ENCODE measurements around the gene CD52. TPM values are rescaled to one million over a fixed set of nuclear protein-coding genes. Genes with fewer than 3 reads are reported as not detected.
A peak's percentile ranks its signal among the peaks of the same experiment; 100 is the strongest.

Gene CD52
- total RNA-seq, 1 experiment from 2014 or later: 1.6 TPM

DNA sequence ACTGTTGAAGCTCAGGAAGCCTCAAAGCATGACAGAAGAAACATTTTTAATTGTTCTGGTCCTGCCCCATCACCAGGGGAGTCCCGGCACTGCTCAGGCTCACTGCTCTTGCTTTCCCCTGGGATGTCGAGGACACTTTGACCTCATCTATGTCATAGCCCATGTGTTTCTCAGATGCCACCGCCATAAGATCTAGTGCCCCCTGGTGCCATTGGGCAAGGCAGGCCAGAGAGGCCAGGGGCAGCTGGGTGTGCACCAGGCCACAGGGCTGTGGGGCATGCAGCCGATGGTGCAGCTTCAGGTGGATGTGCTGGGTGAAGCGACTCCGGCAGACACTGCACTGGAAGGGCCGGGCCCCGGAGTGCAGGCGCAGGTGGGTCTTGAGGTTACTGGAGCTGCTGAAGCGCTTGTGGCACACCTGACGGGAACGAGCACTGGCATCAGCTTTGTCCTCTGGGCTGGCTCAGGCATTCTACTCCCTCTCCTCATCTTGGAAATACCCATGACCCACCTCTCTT, 43.9 kb downstream of the CD52 start:
- in situ Hi-C loops (cut with HindIII; ENCODE audit: low pct_unique_long_range_greater_than_20kb, low sequenced_read_pairs) (no loop called here), intact Hi-C loops (cut with micrococcal nuclease; ENCODE audit: unreplicated experiment) (no loop called here)
- Histone ChIP-seq H3K27me3 (ENCODE audit: control insufficient read depth, insufficient read depth, low read length) (no peaks in the 10 kb centered on the region), H3K4me3 (ENCODE audit: low read depth in 2 of 2, low read length in 2 of 2) (no peak overlapping the region), H3K4me1 (ENCODE audit: control insufficient read depth, insufficient read depth, low read length) (peaks cover 4% of the 10 kb centered on the region; the same call in 1 of the 2 replicates), H3K27ac (ENCODE audit: low read length) (no peak overlapping the region), H3K36me3 (ENCODE audit: control insufficient read depth, insufficient read depth, low read length) (no peaks in the 10 kb centered on the region), H3K9me3 (ENCODE audit: control insufficient read depth, insufficient read depth, low read depth, low read length) (no peaks in the 10 kb centered on the region)
- ATAC-seq (peak; percentile 35), DNase-seq (ENCODE audit: low read depth, low spot score) (no peak)
- POLR2A ChIA-PET: no interaction called here
- CTCF ChIA-PET: interaction anchor here (0.6 to 1.7 kb wide), 3 partner anchors 12 to 169 kb away, joined by 3 to 4 read pairs (median 3); no protein-coding TSS in a partner anchor
- no peak for TF ChIP-seq POLR2AphosphoS5 (IDR thresholded peaks at IDR 0.05; ENCODE audit: low read depth, low read length)
- TF ChIP-seq SIN3A (IDR thresholded peaks at IDR 0.05; ENCODE audit: borderline replicate concordance, insufficient read depth, low read depth, low read length): no peak
- no peak for TF ChIP-seq TCF7L2 (IDR thresholded peaks at IDR 0.05; ENCODE audit: low read depth, low read length)
- TF ChIP-seq, protein P1, sequence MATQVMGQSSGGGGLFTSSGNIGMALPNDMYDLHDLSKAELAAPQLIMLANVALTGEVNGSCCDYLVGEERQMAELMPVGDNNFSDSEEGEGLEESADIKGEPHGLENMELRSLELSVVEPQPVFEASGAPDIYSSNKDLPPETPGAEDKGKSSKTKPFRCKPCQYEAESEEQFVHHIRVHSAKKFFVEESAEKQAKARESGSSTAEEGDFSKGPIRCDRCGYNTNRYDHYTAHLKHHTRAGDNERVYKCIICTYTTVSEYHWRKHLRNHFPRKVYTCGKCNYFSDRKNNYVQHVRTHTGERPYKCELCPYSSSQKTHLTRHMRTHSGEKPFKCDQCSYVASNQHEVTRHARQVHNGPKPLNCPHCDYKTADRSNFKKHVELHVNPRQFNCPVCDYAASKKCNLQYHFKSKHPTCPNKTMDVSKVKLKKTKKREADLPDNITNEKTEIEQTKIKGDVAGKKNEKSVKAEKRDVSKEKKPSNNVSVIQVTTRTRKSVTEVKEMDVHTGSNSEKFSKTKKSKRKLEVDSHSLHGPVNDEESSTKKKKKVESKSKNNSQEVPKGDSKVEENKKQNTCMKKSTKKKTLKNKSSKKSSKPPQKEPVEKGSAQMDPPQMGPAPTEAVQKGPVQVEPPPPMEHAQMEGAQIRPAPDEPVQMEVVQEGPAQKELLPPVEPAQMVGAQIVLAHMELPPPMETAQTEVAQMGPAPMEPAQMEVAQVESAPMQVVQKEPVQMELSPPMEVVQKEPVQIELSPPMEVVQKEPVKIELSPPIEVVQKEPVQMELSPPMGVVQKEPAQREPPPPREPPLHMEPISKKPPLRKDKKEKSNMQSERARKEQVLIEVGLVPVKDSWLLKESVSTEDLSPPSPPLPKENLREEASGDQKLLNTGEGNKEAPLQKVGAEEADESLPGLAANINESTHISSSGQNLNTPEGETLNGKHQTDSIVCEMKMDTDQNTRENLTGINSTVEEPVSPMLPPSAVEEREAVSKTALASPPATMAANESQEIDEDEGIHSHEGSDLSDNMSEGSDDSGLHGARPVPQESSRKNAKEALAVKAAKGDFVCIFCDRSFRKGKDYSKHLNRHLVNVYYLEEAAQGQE (IDR thresholded peaks at IDR 0.05; ENCODE audit: insufficient read depth in 1 of 2, low read depth in 2 of 2, low read length in 1 of 2): no peak
- BruUV-seq (replicated peaks): no TSS peak

DNA sequence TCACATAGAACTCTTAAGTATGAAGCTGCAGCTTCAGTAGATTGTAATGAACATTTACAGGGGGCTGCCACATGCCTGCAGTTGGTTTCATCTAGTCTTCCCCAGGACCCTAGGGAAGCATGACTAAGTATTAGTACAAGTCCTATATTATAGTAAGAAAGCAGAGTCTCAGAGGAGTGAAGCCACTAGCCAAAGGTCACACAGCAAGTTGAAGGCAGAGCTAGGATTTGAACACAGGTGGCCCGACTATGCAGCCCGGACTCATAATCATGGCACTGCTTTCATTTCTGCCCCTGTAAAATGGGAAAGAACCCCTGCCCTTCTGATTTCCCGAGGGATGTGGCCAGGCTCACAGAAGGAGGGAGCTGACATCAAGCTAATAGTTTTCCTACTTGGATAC, 44.6 kb downstream of the CD52 start:
- Histone ChIP-seq H3K27me3 (ENCODE audit: control insufficient read depth, insufficient read depth, low read length) (no peaks in the 10 kb centered on the region), H3K4me3 (ENCODE audit: low read depth in 2 of 2, low read length in 2 of 2) (no peak overlapping the region), H3K9me3 (ENCODE audit: control insufficient read depth, insufficient read depth, low read depth, low read length) (no peaks in the 10 kb centered on the region), H3K27ac (ENCODE audit: low read length) (no peak overlapping the region), H3K4me1 (ENCODE audit: control insufficient read depth, insufficient read depth, low read length) (peaks cover 4% of the 10 kb centered on the region; the same call in 1 of the 2 replicates), H3K36me3 (ENCODE audit: control insufficient read depth, insufficient read depth, low read length) (no peaks in the 10 kb centered on the region)
- TF ChIP-seq, protein P1 (IDR thresholded peaks at IDR 0.05; ENCODE audit: insufficient read depth in 1 of 2, low read depth in 2 of 2, low read length in 1 of 2): no peak
- TF ChIP-seq SIN3A (IDR thresholded peaks at IDR 0.05; ENCODE audit: borderline replicate concordance, insufficient read depth, low read depth, low read length): no peak
- no peak for TF ChIP-seq TCF7L2 (IDR thresholded peaks at IDR 0.05; ENCODE audit: low read depth, low read length)
- TF ChIP-seq POLR2AphosphoS5 (IDR thresholded peaks at IDR 0.05; ENCODE audit: low read depth, low read length): no peak
- TF ChIP-seq, protein P2, sequence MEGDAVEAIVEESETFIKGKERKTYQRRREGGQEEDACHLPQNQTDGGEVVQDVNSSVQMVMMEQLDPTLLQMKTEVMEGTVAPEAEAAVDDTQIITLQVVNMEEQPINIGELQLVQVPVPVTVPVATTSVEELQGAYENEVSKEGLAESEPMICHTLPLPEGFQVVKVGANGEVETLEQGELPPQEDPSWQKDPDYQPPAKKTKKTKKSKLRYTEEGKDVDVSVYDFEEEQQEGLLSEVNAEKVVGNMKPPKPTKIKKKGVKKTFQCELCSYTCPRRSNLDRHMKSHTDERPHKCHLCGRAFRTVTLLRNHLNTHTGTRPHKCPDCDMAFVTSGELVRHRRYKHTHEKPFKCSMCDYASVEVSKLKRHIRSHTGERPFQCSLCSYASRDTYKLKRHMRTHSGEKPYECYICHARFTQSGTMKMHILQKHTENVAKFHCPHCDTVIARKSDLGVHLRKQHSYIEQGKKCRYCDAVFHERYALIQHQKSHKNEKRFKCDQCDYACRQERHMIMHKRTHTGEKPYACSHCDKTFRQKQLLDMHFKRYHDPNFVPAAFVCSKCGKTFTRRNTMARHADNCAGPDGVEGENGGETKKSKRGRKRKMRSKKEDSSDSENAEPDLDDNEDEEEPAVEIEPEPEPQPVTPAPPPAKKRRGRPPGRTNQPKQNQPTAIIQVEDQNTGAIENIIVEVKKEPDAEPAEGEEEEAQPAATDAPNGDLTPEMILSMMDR (IDR thresholded peaks at IDR 0.05): no peak
- ChIA-PET POLR2A (no interaction called here), CTCF (interaction anchor here (1.0 to 1.7 kb wide), 2 partner anchors 11 to 41 kb away, joined by 3 to 4 read pairs; no protein-coding TSS in a partner anchor)
- DNase-seq (ENCODE audit: low read depth, low spot score) (no peak), ATAC-seq (no peak)
- intact Hi-C loops (cut with micrococcal nuclease; ENCODE audit: unreplicated experiment): no loop called here
- in situ Hi-C loops (cut with HindIII; ENCODE audit: low pct_unique_long_range_greater_than_20kb, low sequenced_read_pairs): no loop called here
- BruUV-seq (replicated peaks): no TSS peak

All from Panc1 (cell line).